Neural crest cell (in vitro differentiated cells): ENCODE results near the gene OPALIN. TPM values are rescaled to one million over a fixed set of nuclear protein-coding genes. Genes with fewer than 3 reads are reported as not detected.

Experiments
- DNase-seq: peaks from one replicate; pipeline ENCODE4 v3.0.0; 2021; ENCODE audit warnings: low read depth, mixed read lengths, low spot score
- H3K27ac Mint-ChIP-seq: one replicate; pipeline ENCODE4 v1.8.0; 2021; ENCODE audit warnings: mild to moderate bottlenecking, mixed read lengths; ENCODE audit not compliant: unreplicated experiment
- H3K27me3 Mint-ChIP-seq: 2 replicates; pipeline ENCODE4 v1.8.0; 2021; ENCODE audit warnings: low read depth, mild to moderate bottlenecking, mixed read lengths
- H3K36me3 Mint-ChIP-seq: 2 replicates; pipeline ENCODE4 v1.8.0; 2021; ENCODE audit warnings: low read depth, mild to moderate bottlenecking, mixed read lengths
- H3K4me1 Mint-ChIP-seq: 2 replicates; pipeline ENCODE4 v1.8.0; 2021; ENCODE audit warnings: mixed read lengths
- H3K4me3 Mint-ChIP-seq: one replicate; pipeline ENCODE4 v1.8.0; 2021; ENCODE audit warnings: mild to moderate bottlenecking, mixed read lengths
- H3K9me3 Mint-ChIP-seq: 2 replicates; pipeline ENCODE4 v1.8.0; 2021; ENCODE audit warnings: mixed read lengths
- CTCF ChIP-seq: fragments of 200-600 bp; sonication (generic); conservative IDR thresholded peaks from 2 replicates; pipeline ENCODE4 v1.5.0; 2021; ENCODE audit warnings: antibody characterized with exemption, mild to moderate bottlenecking
- total RNA-seq: library from RNA; stranded (reverse); gene quantifications from 2 replicates; pipeline ENCODE4 v1.2.1, GENCODE V29; 2021

Gene OPALIN
- total RNA-seq, 1 donor from 2014 or later: not detected

GRCh38 chr10:96378741-96379140 is 19.9 kb upstream of the OPALIN start:
- no peak for DNase-seq
- Mint-ChIP-seq H3K4me1 (peaks cover 17% of the 10 kb centered on the region), H3K27ac (no peak overlapping the region), H3K27me3 (peaks cover 9% of the 10 kb centered on the region), H3K36me3 (no peaks in the 10 kb centered on the region), H3K4me3 (no peak overlapping the region), H3K9me3 (no peaks in the 10 kb centered on the region)
- no peak for TF ChIP-seq CTCF

GRCh38 chr10:96377816-96378294 is 19.1 kb upstream of the OPALIN start:
- no peaks in the 10 kb centered on the region for H3K9me3 Mint-ChIP-seq
- H3K36me3 Mint-ChIP-seq: no peaks in the 10 kb centered on the region
- DNase-seq: no peak
- H3K27me3 Mint-ChIP-seq: peaks cover 9% of the 10 kb centered on the region
- peak overlapping the region; percentile 77 for H3K27ac Mint-ChIP-seq
- H3K4me1 Mint-ChIP-seq: peaks cover 17% of the 10 kb centered on the region
- no peak overlapping the region for H3K4me3 Mint-ChIP-seq
- TF ChIP-seq CTCF: no peak

GRCh38 chr10:96376483-96376882 is 17.7 kb upstream of the OPALIN start:
- H3K27ac Mint-ChIP-seq: no peak overlapping the region
- peaks cover 9% of the 10 kb centered on the region for H3K27me3 Mint-ChIP-seq
- H3K4me1 Mint-ChIP-seq: peaks cover 23% of the 10 kb centered on the region
- DNase-seq: no peak
- H3K4me3 Mint-ChIP-seq: no peak overlapping the region
- no peaks in the 10 kb centered on the region for H3K9me3 Mint-ChIP-seq
- no peaks in the 10 kb centered on the region for H3K36me3 Mint-ChIP-seq
- no peak for TF ChIP-seq CTCF

- H3K4me1 Mint-ChIP-seq: peaks cover 23% of the 10 kb centered on the region
- TF ChIP-seq CTCF: peak; percentile 98
- H3K9me3 Mint-ChIP-seq: no peaks in the 10 kb centered on the region
- peaks cover 9% of the 10 kb centered on the region for H3K27me3 Mint-ChIP-seq
- H3K4me3 Mint-ChIP-seq: peak overlapping the region; percentile 83
- no peaks in the 10 kb centered on the region for H3K36me3 Mint-ChIP-seq
- H3K27ac Mint-ChIP-seq: no peak overlapping the region
- DNase-seq: peak; percentile 97
These were observed 16.4 kb upstream of the OPALIN start for GRCh38 chr10:96374985-96375830.

- Mint-ChIP-seq H3K9me3 (no peaks in the 10 kb centered on the region), H3K4me1 (peaks cover 23% of the 10 kb centered on the region), H3K27ac (no peak overlapping the region), H3K27me3 (peaks cover 9% of the 10 kb centered on the region), H3K36me3 (no peaks in the 10 kb centered on the region), H3K4me3 (peak overlapping the region; percentile 83)
- peak; percentile 9 for DNase-seq
- no peak for TF ChIP-seq CTCF
These were observed 15.8 kb upstream of the OPALIN start for GRCh38 chr10:96374639-96374984.
